K562 (cell line): ENCODE measurements around the gene SLC2A4RG. TPM values are rescaled to one million over a fixed set of nuclear protein-coding genes. Genes with fewer than 3 reads are reported as not detected.

ENCODE experiments used
- ATAC-seq: fragments of 200-7000 bp; cut with Tn5 transposase; 3 replicates; pipeline ENCODE4 v1.9.1; 2020; ENCODE audit warnings: moderate library complexity
- BruUV-seq: library from RNA; stranded (reverse); fragments of 400-500 nt; replicated peaks from 2 replicates; lab custom pipeline; 2021; lab: Mats Ljungman, UMichigan
- CTCF ChIA-PET: fragments of 300-600 bp; formaldehyde crosslinking; extraction: SDS; loops from one replicate; lab custom pipeline; 2021; ENCODE audit warnings: low intra/inter-chr PET ratio; lab: Yijun Ruan, JAX
- POLR2A ChIA-PET: fragments of 300-600, 350-650 bp; sonication (Branson Sonifier 250); formaldehyde crosslinking; extraction: SDS; loops from one replicate; lab custom pipeline; 2021; ENCODE audit warnings: antibody characterized with exemption, inconsistent platforms; lab: Yijun Ruan, JAX
- DNase-seq, 4 experiments: peaks; one replicate each; pipeline versions ENCODE4 v3.0.0 to v3.0.0-alpha.2; 2011 to 2018; ENCODE audit warnings: low spot score in 3 of 4, mixed read lengths in 3 of 4; ENCODE audit errors: extremely low read depth in 1 of 4
- FAIRE-seq: peaks from 2 replicates; lab custom pipeline; 2011; peaks lifted over from hg19 to GRCh38; lab: Jason Lieb, UNC
- H2AFZ ChIP-seq: 2 replicates; pipeline ENCODE4 v1.6.0; 2011; ENCODE audit warnings: low read depth, low read length, control low read depth, inconsistent platforms
- H3K27ac ChIP-seq: fragments of 200-600 bp; 3 replicates; pipeline ENCODE4 v1.8.0; 2011; ENCODE audit warnings: low read depth, mild to moderate bottlenecking, control low read depth, inconsistent platforms, low read length, moderate library complexity, mixed read lengths; ENCODE audit errors: extremely low read depth
- H3K27me3 ChIP-seq, 2 experiments: fragments of 300-600 bp in 1 of 2; 2 replicates in 1 of 2; 3 replicates in 1 of 2; pipeline versions ENCODE4 v1.6.0 to v1.8.0; 2011; ENCODE audit warnings: inconsistent platforms in 2 of 2, low read length in 2 of 2, mild to moderate bottlenecking in 1 of 2, mixed read lengths in 1 of 2, moderate library complexity in 1 of 2; ENCODE audit not compliant: control insufficient read depth in 2 of 2, insufficient read depth in 2 of 2
- H3K36me3 ChIP-seq: fragments of 300-600 bp; 3 replicates; pipeline ENCODE4 v1.8.0; 2011; ENCODE audit warnings: mild to moderate bottlenecking, low read length, inconsistent platforms; ENCODE audit not compliant: control insufficient read depth, insufficient read depth
- H3K4me1 ChIP-seq, 2 experiments: fragments of 200-600 bp in 1 of 2; replicated peaks in 1 of 2; 2 replicates in 1 of 2; 3 replicates in 1 of 2; pipeline versions ENCODE4 v1.5.1 to v1.8.0; 2011; ENCODE audit warnings: inconsistent platforms in 2 of 2, low read length in 2 of 2, mild to moderate bottlenecking in 1 of 2, mixed read lengths in 1 of 2, moderate library complexity in 1 of 2; ENCODE audit not compliant: control insufficient read depth in 2 of 2, insufficient read depth in 2 of 2
- H3K4me2 ChIP-seq: 2 replicates; pipeline ENCODE4 v1.6.1; 2011; ENCODE audit warnings: low read length, control low read depth, inconsistent platforms, mixed read lengths; ENCODE audit not compliant: insufficient read depth
- H3K4me3 ChIP-seq: fragments of 200-600 bp; sonication (generic), shearing (Covaris generic); 2 replicates; pipeline ENCODE4 v1.5.1; 2016; ENCODE audit warnings: control low read depth, inconsistent platforms
- H3K79me2 ChIP-seq: fragments of 200-600 bp; 3 replicates; pipeline ENCODE4 v1.8.0; 2011; ENCODE audit warnings: low read length, inconsistent platforms; ENCODE audit not compliant: control insufficient read depth, insufficient read depth
- H3K9ac ChIP-seq, 2 experiments: 2 replicates each; pipeline versions ENCODE4 v1.6.0 to v1.6.1; 2011; ENCODE audit warnings: low read depth in 2 of 2, low read length in 2 of 2, control low read depth in 1 of 2, inconsistent platforms in 1 of 2, mild to moderate bottlenecking in 1 of 2, mixed read lengths in 1 of 2; ENCODE audit not compliant: insufficient read depth in 1 of 2
- H3K9me1 ChIP-seq: one replicate; pipeline ENCODE4 v1.6.0; 2011; ENCODE audit warnings: inconsistent platforms, mild to moderate bottlenecking, low read length, moderate library complexity; ENCODE audit not compliant: control insufficient read depth, insufficient read depth
- H3K9me3 ChIP-seq: replicated peaks from 2 replicates; pipeline ENCODE4 v1.5.1; 2011; ENCODE audit warnings: low read depth, low read length, inconsistent platforms; ENCODE audit not compliant: control insufficient read depth, insufficient read depth
- H4K20me1 ChIP-seq: replicated peaks from 2 replicates; pipeline ENCODE4 v1.6.1; 2011; ENCODE audit warnings: low read length, inconsistent platforms, mixed read lengths; ENCODE audit not compliant: control insufficient read depth, insufficient read depth
- BACH1 ChIP-seq: fragments of 200-800 bp; sonication (Bioruptor generic); IDR thresholded peaks from 2 replicates; pipeline ENCODE4 v1.6.1; 2016; ENCODE audit warnings: missing genetic modification characterization, missing compliant biosample characterization
- CBFA2T2 ChIP-seq: fragments of 450-650 bp; conservative IDR thresholded peaks from 2 replicates; pipeline ENCODE4 v1.6.1; 2017; ENCODE audit warnings: mild to moderate bottlenecking
- ETV1 ChIP-seq: fragments of 450-650 bp; conservative IDR thresholded peaks from 2 replicates; pipeline ENCODE4 v1.6.1; 2016; ENCODE audit warnings: missing genetic modification characterization, control low read depth, low read depth, missing compliant biosample characterization
- EWSR1 ChIP-seq: fragments of 450-650 bp; IDR thresholded peaks from 2 replicates; pipeline ENCODE4 v1.6.1; 2018; ENCODE audit warnings: borderline replicate concordance, mild to moderate bottlenecking, low read depth, moderate library complexity; ENCODE audit not compliant: partially characterized antibody
- ILK ChIP-seq: fragments of 450-650 bp; IDR thresholded peaks from 2 replicates; pipeline ENCODE4 v1.6.1; 2016; ENCODE audit warnings: missing genetic modification characterization, low read depth, mild to moderate bottlenecking, missing compliant biosample characterization, moderate library complexity, borderline replicate concordance
- PHB2 ChIP-seq: fragments of 450-650 bp; IDR thresholded peaks from 2 replicates; pipeline ENCODE4 v1.6.1; 2017; ENCODE audit warnings: low read depth
- U2AF1 ChIP-seq: fragments of 200-400 bp; formaldehyde crosslinking; optimal IDR thresholded peaks from 2 replicates; pipeline ENCODE3; 2017; ENCODE audit warnings: mild to moderate bottlenecking, low read depth, low read length, moderate library complexity
- ZNF197 ChIP-seq: fragments of 200-800 bp; sonication (Bioruptor generic); IDR thresholded peaks from 2 replicates; pipeline ENCODE4 v1.6.1; 2016; ENCODE audit warnings: low read depth, missing genetic modification characterization, missing compliant biosample characterization
- ZNF408 ChIP-seq: fragments of 250-450 bp; sonication (Bioruptor Pico); IDR thresholded peaks from 2 replicates; pipeline ENCODE4 v1.4.0; 2020; ENCODE audit warnings: low read depth, mild to moderate bottlenecking, moderate library complexity
- ZNF584 ChIP-seq: fragments of 200-800 bp; sonication (Bioruptor generic); IDR thresholded peaks from 2 replicates; pipeline ENCODE4 v1.6.1; 2016; ENCODE audit warnings: low read depth, mild to moderate bottlenecking, missing genetic modification characterization, missing compliant biosample characterization
- ZNF707 ChIP-seq: fragments of 250-450 bp; sonication (Bioruptor Pico); conservative IDR thresholded peaks from 2 replicates; pipeline ENCODE4 v1.8.0; 2022; ENCODE audit warnings: inconsistent platforms, mild to moderate bottlenecking, moderate library complexity
- WGBS: fragments of 100-300 bp; shearing (Covaris generic); methylation state at CpG from one replicate; pipeline ENCODE4 v1.1.6; 2016; ENCODE audit warnings: low coverage, mixed read lengths; ENCODE audit not compliant: insufficient coverage; ENCODE audit errors: missing lambda C conversion rate; 5-methylcytosine and 5-hydroxymethylcytosine counted together
- in situ Hi-C: fragments of 300-500 bp; cut with MboI; formaldehyde crosslinking; loops from 4 replicates; pipeline ENCODE4 v1.15.0; 2018; ENCODE audit warnings: inconsistent platforms, mixed read lengths
- intact Hi-C: fragments of 100-400 bp; cut with micrococcal nuclease; formaldehyde crosslinking; loops from 2 replicates; pipeline ENCODE4 v1.14.2; 2022
- polyA plus RNA-seq, 8 experiments: library from polyadenylated mRNA; depleted of rRNA in 4 of 8; stranded (reverse) in 5 of 8; unstranded in 3 of 8; fragments of >200 nt; fragmentation: Nextera tagmentation in 2 of 8; fragmentation: Illumina TruSeq in 1 of 8; extraction: Ambion mirVana in 2 of 8; extraction: Trizol in 1 of 8; gene quantifications; 2 replicates each; pipeline versions ENCODE4 v1.2.1 to v1.2.3, GENCODE V29; 2011 to 2014; ENCODE audit warnings: inconsistent platforms in 1 of 8, missing spikeins in 1 of 8
- total RNA-seq, 7 experiments: library from RNA; depleted of rRNA in 6 of 7; stranded (reverse); fragments of >200 nt in 6 of 7; fragmentation: Illumina TruSeq in 2 of 7; extraction: Trizol in 2 of 7; gene quantifications; 2 replicates each; pipeline versions ENCODE4 v1.2.1 to v1.2.3, GENCODE V29; 2011 to 2021; ENCODE audit warnings: low replicate concordance in 1 of 7
- TF ChIP-seq, protein P1 (sequence below): fragments of 250-450 bp; sonication (Bioruptor Pico); IDR thresholded peaks from 2 replicates; pipeline ENCODE4 v1.4.0; 2020; ENCODE audit warnings: mild to moderate bottlenecking, moderate library complexity, borderline replicate concordance

SLC2A4RG gene
- total and polyA plus RNA-seq, 9 of the 15 experiments (the other 6 are each of a cell fraction or from before 2014, with no cell fraction given): 0.34 to 97.3 (median 26.5) TPM

DNA sequence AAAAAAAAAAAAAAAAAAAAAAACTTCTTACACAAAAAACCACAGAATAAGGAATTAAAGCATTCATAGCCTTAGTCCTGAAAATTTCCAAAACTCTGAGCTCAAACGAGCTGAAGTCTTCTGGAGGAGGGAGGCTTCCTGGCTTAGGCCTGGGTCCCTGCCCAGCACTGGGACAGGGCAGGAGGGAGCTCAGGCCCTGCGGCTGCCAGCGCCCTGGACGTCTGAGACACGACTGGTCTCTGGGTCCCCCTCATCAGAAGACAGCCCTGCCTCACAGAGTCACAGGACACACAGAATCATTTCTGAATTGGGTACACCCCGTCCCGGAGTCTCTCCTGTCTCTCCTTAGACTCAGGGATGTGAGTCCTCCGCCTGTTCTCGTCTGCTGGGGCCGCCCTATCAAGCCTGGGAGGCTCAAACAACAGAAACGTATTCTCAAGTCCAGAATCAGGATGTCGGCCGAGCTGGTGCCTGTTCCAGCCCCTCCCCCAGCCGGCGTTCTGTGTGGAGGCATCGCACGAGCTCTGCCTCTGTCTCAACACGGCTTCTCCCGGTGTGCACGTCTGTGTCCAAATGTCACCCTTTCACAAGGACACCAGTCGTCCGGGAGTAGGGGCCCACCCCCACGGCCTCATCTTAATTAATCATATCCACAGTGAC, 52.1 kb downstream of the SLC2A4RG start:
- Histone ChIP-seq H3K9me1 (no peaks in the 10 kb centered on the region), H2AFZ (no peak overlapping the region), H3K4me3 (no peak overlapping the region), H4K20me1 (no peaks in the 10 kb centered on the region), H3K79me2 (no peaks in the 10 kb centered on the region), H3K36me3 (no peaks in the 10 kb centered on the region), H3K9ac (peak overlapping the region in 1 of 2 experiments; percentile 37; a peak in 2 of 4 replicates), H3K4me2 (no peak overlapping the region), H3K9me3 (no peaks in the 10 kb centered on the region; the same call in 1 of the 2 replicates), H3K27me3 (peaks cover 3 to 51% of the 10 kb centered on the region in 2 experiments; a peak in 3 of 5 replicates), H3K27ac (no peak overlapping the region), H3K4me1 (peaks cover 3 to 54% of the 10 kb centered on the region in 2 experiments; a peak in 3 of 5 replicates)
- in situ Hi-C loops (no loop called here), intact Hi-C loops (no loop called here)
- CTCF ChIA-PET: no interaction called here
- TF ChIP-seq EWSR1: no peak
- ATAC-seq (peak; percentile 46; the same call in 2 of the 3 replicates), DNase-seq (no peak), FAIRE-seq (no peak)
- no TSS peak for BruUV-seq
- WGBS: 24% methylated on average over 23 of the region's 23 CpGs
- POLR2A ChIA-PET: interaction anchor here (0.5 to 1.1 kb wide), 4 partner anchors 9 to 29 kb away, joined by 3 to 7 read pairs (median 4); no protein-coding TSS in a partner anchor

DNA sequence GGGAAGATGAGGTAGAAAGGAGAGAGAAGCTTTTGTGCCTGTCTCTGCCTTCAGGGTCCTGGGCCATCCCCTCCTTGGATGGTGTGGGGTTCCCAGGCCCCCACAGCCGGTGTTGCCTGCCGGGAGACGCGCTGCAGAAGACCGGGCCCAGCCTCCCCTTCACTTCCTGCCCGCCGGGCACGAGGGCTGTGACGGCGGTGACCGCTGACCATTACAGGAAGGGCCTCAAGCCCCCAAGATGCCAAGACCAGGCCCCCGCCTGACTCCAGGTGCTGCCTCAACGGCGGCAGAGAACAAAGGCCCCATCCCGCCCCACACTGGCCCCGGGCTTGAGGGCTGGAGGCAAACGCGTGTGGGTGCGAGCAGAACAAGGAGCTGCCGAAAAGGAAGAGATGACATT, 53.3 kb downstream of the SLC2A4RG start:
- intact Hi-C loops (no loop called here), in situ Hi-C loops (no loop called here)
- no TSS peak for BruUV-seq
- POLR2A ChIA-PET: interaction anchor here (2.0 kb wide), 1 partner anchor 8 kb away, joined by 5 read pairs; no protein-coding TSS in a partner anchor
- H3K9ac ChIP-seq: no peak overlapping the region
- H3K36me3 ChIP-seq: no peaks in the 10 kb centered on the region
- no peak for FAIRE-seq
- no peak overlapping the region for H3K27ac ChIP-seq
- peaks cover 3 to 50% of the 10 kb centered on the region in 2 experiments; a peak in 3 of 5 replicates for H3K4me1 ChIP-seq
- CTCF ChIA-PET: no interaction called here
- no peaks in the 10 kb centered on the region for H3K9me1 ChIP-seq
- H3K9me3 ChIP-seq: no peaks in the 10 kb centered on the region; the same call in 1 of the 2 replicates
- no peak for ATAC-seq
- H3K27me3 ChIP-seq: peaks cover 3 to 51% of the 10 kb centered on the region in 2 experiments; a peak in 3 of 5 replicates
- no peaks in the 10 kb centered on the region for H3K79me2 ChIP-seq
- no peaks in the 10 kb centered on the region for H4K20me1 ChIP-seq
- DNase-seq: no peak
- WGBS: 37% methylated on average over 11 of the region's 20 CpGs
- H3K4me3 ChIP-seq: no peak overlapping the region
- no peak overlapping the region for H3K4me2 ChIP-seq
- H2AFZ ChIP-seq: no peak overlapping the region
- TF ChIP-seq BACH1 (tag) (no peak), CBFA2T2 (no peak), ZNF408 (CRISPR knock-in tag) (no peak), ZNF197 (CRISPR knock-in tag) (no peak), PHB2 (no peak), ETV1 (tag) (no peak), ZNF707 (CRISPR knock-in tag) (no peak), ILK (tag) (no peak), U2AF1 (no peak), ZNF584 (CRISPR knock-in tag) (no peak)
- TF ChIP-seq, protein P1, sequence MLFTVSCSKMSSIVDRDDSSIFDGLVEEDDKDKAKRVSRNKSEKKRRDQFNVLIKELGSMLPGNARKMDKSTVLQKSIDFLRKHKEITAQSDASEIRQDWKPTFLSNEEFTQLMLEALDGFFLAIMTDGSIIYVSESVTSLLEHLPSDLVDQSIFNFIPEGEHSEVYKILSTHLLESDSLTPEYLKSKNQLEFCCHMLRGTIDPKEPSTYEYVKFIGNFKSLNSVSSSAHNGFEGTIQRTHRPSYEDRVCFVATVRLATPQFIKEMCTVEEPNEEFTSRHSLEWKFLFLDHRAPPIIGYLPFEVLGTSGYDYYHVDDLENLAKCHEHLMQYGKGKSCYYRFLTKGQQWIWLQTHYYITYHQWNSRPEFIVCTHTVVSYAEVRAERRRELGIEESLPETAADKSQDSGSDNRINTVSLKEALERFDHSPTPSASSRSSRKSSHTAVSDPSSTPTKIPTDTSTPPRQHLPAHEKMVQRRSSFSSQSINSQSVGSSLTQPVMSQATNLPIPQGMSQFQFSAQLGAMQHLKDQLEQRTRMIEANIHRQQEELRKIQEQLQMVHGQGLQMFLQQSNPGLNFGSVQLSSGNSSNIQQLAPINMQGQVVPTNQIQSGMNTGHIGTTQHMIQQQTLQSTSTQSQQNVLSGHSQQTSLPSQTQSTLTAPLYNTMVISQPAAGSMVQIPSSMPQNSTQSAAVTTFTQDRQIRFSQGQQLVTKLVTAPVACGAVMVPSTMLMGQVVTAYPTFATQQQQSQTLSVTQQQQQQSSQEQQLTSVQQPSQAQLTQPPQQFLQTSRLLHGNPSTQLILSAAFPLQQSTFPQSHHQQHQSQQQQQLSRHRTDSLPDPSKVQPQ (CRISPR knock-in tag): no peak
